GM21423 (cell line): Measurements from ENCODE around the gene ZC3H12D.
"Not testable (repeated sequence)": the region's sequence is repeated elsewhere in the genome, so short reads cannot be mapped to it uniquely, and the experiment has no call there.

Source experiments
- ATAC-seq: cut with Tn5 transposase; IDR thresholded peaks from one replicate; pipeline ENCODE4 v1.9.1; 2021; ENCODE audit warnings: mild to moderate bottlenecking, moderate library complexity; ENCODE audit not compliant: unreplicated experiment

The ZC3H12D gene

DNA sequence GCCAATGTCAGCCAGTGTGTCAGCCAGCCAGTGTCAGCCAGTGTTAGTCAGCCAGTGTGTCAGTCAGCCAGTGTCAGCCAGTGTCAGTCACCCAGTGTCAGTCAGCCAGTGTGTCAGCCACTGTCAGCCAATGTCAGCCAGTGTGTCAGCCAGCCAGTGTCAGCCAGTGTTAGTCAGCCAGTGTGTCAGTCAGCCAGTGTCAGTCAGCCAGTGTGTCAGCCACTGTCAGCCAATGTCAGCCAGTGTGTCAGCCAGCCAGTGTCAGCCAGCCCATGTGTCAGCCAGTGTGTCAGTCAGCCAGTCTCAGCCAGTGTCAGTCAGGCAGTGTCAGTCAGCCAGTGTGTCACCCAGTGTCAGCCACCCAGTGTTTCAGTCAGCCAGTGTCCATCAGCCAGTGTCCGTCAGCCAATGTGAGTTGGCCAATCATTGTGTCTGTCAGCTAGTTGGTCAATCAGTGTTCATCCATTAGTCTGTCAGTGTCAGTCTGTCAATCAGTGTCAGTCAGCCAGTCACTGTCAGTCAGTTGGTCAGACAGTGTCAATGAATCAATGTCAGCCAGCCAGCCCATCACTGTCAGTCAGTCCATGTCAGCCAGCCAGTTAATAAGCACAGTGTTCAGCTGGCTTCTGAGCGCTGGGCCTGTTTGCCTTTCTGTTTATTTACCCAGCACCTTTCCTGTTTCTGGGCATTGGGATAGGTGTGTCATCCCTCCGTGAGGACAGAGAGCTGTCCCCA lies 40.3 kb downstream of the ZC3H12D start:
- ATAC-seq, result not testable (repeated sequence)

GRCh38 chr6:149443411-149444181 lies 41.2 kb downstream of the ZC3H12D start:
- ATAC-seq, result no peak

GRCh38 chr6:149441740-149442139 lies 43.1 kb downstream of the ZC3H12D start:
- ATAC-seq, result no peak

- no peak for ATAC-seq
Observed at GRCh38 chr6:149440735-149441671, 43.8 kb downstream of the ZC3H12D start.

- ATAC-seq, result no peak
Observed at GRCh38 chr6:149439626-149440025, 45.2 kb downstream of the ZC3H12D start.

GRCh38 chr6:149438855-149439254 lies 46.0 kb downstream of the ZC3H12D start:
- ATAC-seq, result peak; percentile 58

DNA sequence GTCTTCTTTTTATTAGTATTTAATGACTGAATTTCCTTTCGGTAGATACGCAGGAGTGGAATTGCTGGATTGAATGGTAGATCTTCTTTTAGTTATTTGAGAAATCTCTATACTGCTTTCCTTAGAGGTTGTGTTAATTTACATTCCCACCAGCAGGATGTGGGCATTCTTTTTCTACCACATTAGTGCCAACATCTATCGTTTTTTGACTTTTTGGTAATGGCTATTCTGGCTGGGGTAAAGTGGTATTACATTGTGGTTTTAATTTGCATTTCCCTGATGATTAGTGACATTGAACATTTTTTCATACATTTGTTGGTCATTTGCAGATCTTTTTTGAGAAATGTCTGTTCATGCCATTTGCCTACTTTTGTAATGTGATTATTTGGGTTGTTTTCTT lies 47.6 kb downstream of the ZC3H12D start:
- ATAC-seq, result no peak

DNA sequence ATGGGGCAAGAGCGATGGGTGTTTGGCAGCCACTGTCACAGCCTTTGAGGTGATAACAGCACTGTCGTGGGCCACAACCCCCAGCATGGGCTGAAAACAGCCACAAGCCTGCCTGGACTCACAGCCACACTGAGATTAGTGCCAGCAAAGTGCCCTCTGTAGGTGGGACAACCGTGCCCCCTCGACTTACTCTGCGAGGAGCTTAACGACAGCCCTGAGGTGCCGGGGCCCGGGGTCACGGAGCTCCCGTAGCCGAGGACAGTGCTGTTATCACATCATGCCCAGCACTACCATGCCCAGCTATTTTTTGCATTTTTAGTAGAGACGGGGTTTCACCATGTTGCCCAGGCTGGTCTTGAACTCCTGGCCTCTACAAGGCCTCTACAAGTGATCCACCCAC lies 48.2 kb downstream of the ZC3H12D start:
- no peak for ATAC-seq

DNA sequence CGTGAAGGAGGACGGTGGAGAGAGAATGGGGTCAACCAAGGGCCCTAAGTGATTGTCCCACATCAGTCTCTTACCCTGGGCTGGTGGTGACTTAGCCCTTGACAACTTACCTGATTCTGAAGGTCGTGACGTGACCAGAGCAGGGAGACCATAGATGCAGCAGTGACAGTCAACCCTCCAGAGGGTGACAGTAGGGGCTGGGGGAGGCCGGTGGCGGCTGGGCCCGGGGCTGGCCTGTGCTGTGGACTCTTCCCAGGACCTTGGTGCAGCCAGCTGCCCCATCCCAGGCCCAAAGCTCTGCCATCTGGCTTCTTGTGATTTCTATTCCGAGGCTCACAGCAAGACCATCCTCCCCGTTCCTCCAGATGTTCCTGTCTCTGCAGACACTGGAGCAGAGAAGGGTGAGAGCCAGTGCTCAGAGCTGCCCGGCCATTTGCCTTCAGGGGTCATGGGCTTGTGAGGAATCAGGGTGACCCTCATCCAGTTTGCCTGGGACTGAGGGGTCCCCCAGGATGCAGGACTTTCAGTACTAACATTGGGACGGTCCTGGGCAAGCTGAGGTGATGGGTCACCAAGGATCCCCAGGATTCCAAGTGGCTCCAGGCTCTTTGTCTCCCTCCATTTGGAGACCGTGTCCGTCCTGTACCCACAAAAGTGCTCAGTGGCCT lies 48.8 kb downstream of the ZC3H12D start:
- no peak for ATAC-seq

- no peak for ATAC-seq
Observed at GRCh38 chr6:149433881-149434280, 50.9 kb downstream of the ZC3H12D start.

DNA sequence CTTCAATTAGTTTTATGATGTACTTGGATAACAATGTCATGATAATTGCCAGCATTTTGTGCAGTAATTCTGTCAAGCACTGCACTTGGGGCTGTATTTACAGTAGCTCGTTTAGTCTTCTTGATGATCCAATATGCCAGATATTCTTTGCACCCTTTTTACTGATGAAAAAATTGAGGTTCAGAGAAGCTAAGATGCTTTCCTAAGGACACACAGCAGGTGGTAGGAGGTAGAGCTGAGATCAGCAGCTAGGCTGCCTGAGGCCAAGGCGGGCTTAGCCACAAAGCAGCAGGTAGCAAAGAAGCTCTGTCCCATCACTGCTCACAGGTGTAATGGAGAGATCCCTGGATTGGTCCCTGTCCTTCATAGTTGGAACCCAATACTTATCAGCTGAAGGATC lies 51.4 kb downstream of the ZC3H12D start:
- no peak for ATAC-seq

DNA sequence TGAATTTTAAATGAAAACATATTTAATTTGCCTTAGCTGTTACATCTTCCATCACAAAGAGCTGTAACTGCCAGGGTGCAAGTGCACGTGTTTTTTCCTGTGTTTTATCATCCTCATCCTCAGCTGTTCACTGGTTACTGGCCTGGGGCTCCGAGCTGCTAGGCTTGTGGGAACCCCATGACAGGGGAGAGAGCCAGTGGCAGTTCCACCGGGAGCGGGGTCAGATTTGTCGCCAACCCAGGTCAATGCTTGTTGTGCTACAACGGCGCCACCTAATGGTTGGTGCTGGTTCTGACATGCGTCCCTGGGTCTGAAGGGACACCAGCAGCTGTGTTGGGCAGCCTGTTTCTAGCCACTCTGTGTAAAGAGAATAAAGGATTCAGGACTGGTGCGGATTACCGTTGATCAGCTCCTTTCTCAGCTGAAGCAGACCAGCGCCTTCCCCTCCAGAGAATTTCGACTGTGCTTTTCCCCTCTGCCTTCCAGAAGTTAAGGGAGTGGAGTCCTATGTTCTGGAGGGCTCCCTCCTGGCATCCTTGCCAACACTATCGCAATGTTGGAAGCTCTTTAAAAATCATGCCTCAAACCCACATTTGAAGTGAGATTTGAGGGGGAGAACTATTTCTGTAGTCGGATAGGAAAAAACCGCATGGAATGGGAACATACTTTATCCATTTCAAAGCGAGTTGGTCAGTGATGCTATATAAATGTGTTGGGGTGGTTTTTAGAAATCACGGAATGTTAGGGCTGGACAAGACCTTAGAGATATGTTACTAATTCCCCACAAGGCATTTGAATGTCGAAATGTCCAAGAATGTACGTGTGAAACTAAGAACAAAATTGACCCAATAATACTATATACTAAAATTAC lies 52.7 kb downstream of the ZC3H12D start:
- peak; percentile 90 for ATAC-seq

- no peak for ATAC-seq
Observed at GRCh38 chr6:149429427-149430360, 55.1 kb downstream of the ZC3H12D start.

DNA sequence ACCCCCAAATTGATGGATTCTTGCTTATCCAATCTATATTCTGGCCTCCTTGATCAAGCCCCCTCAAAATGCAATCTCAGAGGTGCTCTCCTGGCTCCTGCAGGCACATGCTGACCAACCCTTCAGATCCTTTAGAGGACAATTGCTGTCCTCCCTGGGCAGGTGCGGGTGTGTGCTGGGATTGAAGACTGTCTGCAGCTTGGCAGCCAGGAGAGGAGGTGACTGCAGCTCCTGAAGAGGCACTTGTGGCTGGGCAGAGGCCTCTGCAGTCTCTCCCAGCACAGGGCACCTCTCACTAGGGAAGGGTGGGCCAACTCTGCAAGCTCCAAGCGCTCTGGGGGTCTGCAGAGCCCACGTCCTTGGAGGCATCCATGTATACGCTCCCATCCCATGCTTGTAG lies 56.2 kb downstream of the ZC3H12D start:
- no peak for ATAC-seq

DNA sequence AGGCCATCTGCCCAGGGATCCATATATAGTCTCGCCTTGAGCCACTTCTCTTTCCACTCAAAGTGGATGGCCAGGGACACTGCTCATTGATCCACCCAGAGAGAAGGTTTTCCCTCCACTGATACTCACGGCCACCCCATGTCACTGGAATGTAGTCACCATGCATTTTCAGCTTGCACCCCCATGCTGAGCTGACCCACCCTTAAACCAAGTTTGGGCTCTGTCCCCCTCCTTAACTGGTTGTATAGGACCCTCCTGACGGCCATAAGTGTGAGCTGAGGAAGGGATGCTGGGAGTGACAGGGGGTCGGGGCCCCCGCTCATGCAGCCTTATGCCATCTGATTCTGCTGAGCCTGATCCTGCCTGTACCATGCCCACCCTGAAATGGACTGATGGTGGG lies 59.1 kb downstream of the ZC3H12D start:
- no peak for ATAC-seq

- ATAC-seq, result no peak
Observed at GRCh38 chr6:149425224-149425623, 59.6 kb downstream of the ZC3H12D start.

GRCh38 chr6:149423964-149424440 lies 60.8 kb downstream of the ZC3H12D start:
- ATAC-seq, result no peak

DNA sequence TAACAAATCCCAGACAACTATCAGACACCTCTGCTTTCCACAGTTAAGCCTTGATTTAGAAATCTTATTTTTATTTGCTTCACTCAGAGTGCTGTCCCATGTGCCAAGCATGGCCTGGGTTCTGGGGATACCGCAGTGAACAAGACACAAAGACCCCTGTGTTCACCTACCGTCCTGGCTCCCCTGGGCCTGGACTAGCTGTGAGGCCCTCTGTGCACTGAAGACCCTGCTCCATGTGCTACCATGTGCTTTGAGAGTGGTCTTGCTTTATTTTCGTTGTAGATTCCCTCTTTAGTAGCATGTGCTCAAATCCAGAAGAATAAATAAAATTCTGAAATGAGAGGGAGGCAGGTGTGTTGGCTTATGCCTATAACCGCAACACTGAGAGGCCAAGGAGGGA lies 62.2 kb downstream of the ZC3H12D start:
- ATAC-seq, result no peak

GRCh38 chr6:149421132-149421531 lies 63.7 kb downstream of the ZC3H12D start:
- ATAC-seq, result no peak
